HL-60 (cell line): ENCODE results near the gene MAST2.

ENCODE experiments used
- DNase-seq, 2 experiments: peaks; one replicate each; pipeline ENCODE4 v3.0.0-alpha.2; 2010 to 2020; ENCODE audit warnings: low read depth in 1 of 2, low spot score in 1 of 2
- H3K27ac ChIP-seq: fragments of 250-450 bp; sonication (Bioruptor Pico); replicated peaks from 2 replicates; pipeline ENCODE4 v1.5.1; 2020; ENCODE audit warnings: mild to moderate bottlenecking, moderate library complexity
- H3K27me3 ChIP-seq: fragments of 250-450 bp; sonication (Bioruptor Pico); 2 replicates; pipeline ENCODE4 v1.5.1; 2021; ENCODE audit warnings: mild to moderate bottlenecking, moderate library complexity; ENCODE audit not compliant: insufficient read depth, poor library complexity, severe bottlenecking
- H3K4me3 ChIP-seq: replicated peaks from 2 replicates; pipeline ENCODE4 v1.5.1; 2011; ENCODE audit warnings: mild to moderate bottlenecking, control low read depth, low read length; ENCODE audit not compliant: insufficient read depth
- GABPA ChIP-seq: IDR thresholded peaks from 2 replicates; pipeline ENCODE4 v1.6.1; 2012; ENCODE audit warnings: low read depth
- POLR2AphosphoS5 ChIP-seq: IDR thresholded peaks from 2 replicates; pipeline ENCODE4 v1.6.1; 2012; ENCODE audit warnings: low read depth
- SPI1 ChIP-seq: IDR thresholded peaks from 2 replicates; pipeline ENCODE4 v1.6.1; 2012; ENCODE audit warnings: low read depth, mild to moderate bottlenecking, borderline replicate concordance
- TF ChIP-seq, protein P1 (sequence below): IDR thresholded peaks from one replicate; pipeline ENCODE4 v1.5.1; 2011; ENCODE audit warnings: low read length, control low read depth, inconsistent platforms; ENCODE audit not compliant: insufficient read depth
- TF ChIP-seq, protein P2 (sequence below): IDR thresholded peaks from 2 replicates; pipeline ENCODE4 v1.6.1; 2012; ENCODE audit warnings: low read depth; ENCODE audit not compliant: insufficient replicate concordance

The MAST2 gene

DNA sequence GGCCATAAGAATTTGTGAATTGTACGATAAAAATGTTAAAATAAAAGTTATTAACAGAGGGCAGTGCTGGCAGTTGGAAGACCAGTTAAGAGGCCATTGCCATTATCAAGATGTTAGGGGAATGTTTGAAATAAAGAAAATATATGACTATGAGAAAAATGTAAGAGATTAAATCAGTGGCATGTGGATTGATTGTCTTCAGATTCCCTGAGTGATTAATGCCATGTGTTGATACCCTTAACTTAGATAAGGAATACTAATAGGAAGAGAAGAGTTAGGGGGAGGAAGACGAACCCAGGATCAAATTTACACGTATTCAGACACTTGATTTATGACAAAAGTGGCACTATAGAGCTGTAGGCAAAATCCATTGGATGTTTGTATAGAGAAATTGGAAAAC is 173.2 kb downstream of the MAST2 start:
- Histone ChIP-seq H3K27me3 (no peaks in the 10 kb centered on the region), H3K4me3 (no peak overlapping the region), H3K27ac (no peak overlapping the region)
- TF ChIP-seq, protein P1, sequence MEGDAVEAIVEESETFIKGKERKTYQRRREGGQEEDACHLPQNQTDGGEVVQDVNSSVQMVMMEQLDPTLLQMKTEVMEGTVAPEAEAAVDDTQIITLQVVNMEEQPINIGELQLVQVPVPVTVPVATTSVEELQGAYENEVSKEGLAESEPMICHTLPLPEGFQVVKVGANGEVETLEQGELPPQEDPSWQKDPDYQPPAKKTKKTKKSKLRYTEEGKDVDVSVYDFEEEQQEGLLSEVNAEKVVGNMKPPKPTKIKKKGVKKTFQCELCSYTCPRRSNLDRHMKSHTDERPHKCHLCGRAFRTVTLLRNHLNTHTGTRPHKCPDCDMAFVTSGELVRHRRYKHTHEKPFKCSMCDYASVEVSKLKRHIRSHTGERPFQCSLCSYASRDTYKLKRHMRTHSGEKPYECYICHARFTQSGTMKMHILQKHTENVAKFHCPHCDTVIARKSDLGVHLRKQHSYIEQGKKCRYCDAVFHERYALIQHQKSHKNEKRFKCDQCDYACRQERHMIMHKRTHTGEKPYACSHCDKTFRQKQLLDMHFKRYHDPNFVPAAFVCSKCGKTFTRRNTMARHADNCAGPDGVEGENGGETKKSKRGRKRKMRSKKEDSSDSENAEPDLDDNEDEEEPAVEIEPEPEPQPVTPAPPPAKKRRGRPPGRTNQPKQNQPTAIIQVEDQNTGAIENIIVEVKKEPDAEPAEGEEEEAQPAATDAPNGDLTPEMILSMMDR = no peak
- TF ChIP-seq SPI1 = no peak
- no peak for TF ChIP-seq POLR2AphosphoS5
- TF ChIP-seq, protein P2, sequence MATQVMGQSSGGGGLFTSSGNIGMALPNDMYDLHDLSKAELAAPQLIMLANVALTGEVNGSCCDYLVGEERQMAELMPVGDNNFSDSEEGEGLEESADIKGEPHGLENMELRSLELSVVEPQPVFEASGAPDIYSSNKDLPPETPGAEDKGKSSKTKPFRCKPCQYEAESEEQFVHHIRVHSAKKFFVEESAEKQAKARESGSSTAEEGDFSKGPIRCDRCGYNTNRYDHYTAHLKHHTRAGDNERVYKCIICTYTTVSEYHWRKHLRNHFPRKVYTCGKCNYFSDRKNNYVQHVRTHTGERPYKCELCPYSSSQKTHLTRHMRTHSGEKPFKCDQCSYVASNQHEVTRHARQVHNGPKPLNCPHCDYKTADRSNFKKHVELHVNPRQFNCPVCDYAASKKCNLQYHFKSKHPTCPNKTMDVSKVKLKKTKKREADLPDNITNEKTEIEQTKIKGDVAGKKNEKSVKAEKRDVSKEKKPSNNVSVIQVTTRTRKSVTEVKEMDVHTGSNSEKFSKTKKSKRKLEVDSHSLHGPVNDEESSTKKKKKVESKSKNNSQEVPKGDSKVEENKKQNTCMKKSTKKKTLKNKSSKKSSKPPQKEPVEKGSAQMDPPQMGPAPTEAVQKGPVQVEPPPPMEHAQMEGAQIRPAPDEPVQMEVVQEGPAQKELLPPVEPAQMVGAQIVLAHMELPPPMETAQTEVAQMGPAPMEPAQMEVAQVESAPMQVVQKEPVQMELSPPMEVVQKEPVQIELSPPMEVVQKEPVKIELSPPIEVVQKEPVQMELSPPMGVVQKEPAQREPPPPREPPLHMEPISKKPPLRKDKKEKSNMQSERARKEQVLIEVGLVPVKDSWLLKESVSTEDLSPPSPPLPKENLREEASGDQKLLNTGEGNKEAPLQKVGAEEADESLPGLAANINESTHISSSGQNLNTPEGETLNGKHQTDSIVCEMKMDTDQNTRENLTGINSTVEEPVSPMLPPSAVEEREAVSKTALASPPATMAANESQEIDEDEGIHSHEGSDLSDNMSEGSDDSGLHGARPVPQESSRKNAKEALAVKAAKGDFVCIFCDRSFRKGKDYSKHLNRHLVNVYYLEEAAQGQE = no peak
- TF ChIP-seq GABPA = no peak
- no peak for DNase-seq

DNA sequence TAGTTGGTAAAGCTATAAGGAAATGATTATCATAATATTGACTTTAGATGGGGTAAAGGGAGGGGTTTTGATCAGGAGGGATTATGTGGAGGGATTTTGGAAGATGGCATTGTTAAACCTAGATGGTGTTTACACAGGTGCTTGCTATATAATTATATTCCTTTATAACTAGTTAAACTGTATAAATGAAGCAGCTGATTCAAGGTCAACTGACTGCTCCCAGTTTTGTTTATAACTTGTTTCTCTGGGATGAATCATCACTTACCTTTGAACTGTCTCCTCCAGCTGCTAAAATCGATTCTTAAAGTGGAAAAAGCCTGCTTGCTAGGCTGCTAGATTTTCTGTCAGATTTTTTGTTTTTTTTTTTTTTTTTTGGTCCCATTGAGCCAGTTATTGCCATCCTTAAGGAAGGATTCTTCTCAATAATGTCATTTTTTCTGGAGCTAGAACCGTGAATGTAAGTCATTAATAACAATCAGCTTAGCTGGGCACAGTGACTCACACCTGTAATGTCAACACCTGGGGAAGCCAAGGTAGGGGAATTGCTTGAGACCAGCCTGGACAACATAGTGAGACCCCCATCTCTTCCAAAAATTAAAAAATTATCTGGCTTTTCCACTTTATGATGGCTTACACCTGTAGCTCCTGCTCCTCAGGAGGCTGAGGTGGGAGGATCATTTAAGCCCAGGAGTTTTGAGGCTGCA is 175.8 kb downstream of the MAST2 start:
- no peak for DNase-seq
- TF ChIP-seq SPI1 (no peak), GABPA (no peak), POLR2AphosphoS5 (no peak)
- TF ChIP-seq, protein P1 = no peak
- TF ChIP-seq, protein P2 = no peak
- Histone ChIP-seq H3K27ac (no peak overlapping the region), H3K4me3 (no peak overlapping the region), H3K27me3 (no peaks in the 10 kb centered on the region)

DNA sequence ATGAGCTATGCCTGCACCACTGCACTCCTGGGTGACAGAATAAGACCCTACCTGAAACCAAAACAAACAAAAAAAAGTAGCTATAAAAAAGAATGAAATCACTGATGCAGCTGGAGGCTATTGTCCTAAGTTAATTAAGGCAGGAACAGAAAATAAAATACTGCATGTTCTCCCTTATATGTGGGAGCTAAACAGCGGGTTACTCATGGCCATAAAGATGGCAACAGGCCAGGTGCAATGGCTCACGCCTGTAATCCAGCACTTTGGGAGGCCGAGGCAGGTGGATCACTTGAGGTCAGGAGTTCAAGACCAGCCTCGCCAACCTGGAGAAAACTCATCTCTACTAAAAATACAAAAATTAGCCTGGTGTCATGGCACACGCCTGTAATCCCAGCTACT is 176.4 kb downstream of the MAST2 start:
- no peak overlapping the region for H3K27ac ChIP-seq
- TF ChIP-seq, protein P1 = no peak
- TF ChIP-seq GABPA = no peak
- TF ChIP-seq, protein P2 = no peak
- TF ChIP-seq SPI1 = no peak
- TF ChIP-seq POLR2AphosphoS5 = no peak
- H3K27me3 ChIP-seq = no peaks in the 10 kb centered on the region
- H3K4me3 ChIP-seq = no peak overlapping the region
- no peak for DNase-seq
